ENCODE results near the gene FGF16. TPM values are rescaled to one million over a fixed set of nuclear protein-coding genes. Genes with fewer than 3 reads are reported as not detected.

FGF16 gene
- total and polyA plus RNA-seq, 2 experiments from 2014 or later = 17.9 to 22.5 TPM

- Histone ChIP-seq H3K4me3 (no peak overlapping the region), H3K27me3 (no peaks in the 10 kb centered on the region), H3K4me1 (ENCODE audit: low read depth) (no peaks in the 10 kb centered on the region), H3K9me3 (ENCODE audit: low read depth) (no peaks in the 10 kb centered on the region), H3K36me3 (no peaks in the 10 kb centered on the region), H3K27ac (no peak overlapping the region)
- no peak for DNase-seq (ENCODE audit: low read depth in 1 of 2, low spot score in 1 of 2)
- TF ChIP-seq, protein P1, sequence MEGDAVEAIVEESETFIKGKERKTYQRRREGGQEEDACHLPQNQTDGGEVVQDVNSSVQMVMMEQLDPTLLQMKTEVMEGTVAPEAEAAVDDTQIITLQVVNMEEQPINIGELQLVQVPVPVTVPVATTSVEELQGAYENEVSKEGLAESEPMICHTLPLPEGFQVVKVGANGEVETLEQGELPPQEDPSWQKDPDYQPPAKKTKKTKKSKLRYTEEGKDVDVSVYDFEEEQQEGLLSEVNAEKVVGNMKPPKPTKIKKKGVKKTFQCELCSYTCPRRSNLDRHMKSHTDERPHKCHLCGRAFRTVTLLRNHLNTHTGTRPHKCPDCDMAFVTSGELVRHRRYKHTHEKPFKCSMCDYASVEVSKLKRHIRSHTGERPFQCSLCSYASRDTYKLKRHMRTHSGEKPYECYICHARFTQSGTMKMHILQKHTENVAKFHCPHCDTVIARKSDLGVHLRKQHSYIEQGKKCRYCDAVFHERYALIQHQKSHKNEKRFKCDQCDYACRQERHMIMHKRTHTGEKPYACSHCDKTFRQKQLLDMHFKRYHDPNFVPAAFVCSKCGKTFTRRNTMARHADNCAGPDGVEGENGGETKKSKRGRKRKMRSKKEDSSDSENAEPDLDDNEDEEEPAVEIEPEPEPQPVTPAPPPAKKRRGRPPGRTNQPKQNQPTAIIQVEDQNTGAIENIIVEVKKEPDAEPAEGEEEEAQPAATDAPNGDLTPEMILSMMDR (IDR thresholded peaks at IDR 0.05; ENCODE audit: low read depth, low read length) = no peak
These were observed 31.3 kb upstream of the FGF16 start for GRCh38 chrX:77415882-77416281.

GRCh38 chrX:77422891-77423648, 24.1 kb upstream of the FGF16 start:
- DNase-seq (ENCODE audit: low read depth in 1 of 2, low spot score in 1 of 2) = no peak
- H3K4me3 ChIP-seq = no peak overlapping the region
- H3K4me1 ChIP-seq (ENCODE audit: low read depth) = peaks cover 9% of the 10 kb centered on the region
- no peaks in the 10 kb centered on the region for H3K9me3 ChIP-seq (ENCODE audit: low read depth)
- no peaks in the 10 kb centered on the region for H3K36me3 ChIP-seq
- no peaks in the 10 kb centered on the region for H3K27me3 ChIP-seq
- TF ChIP-seq, protein P1 (IDR thresholded peaks at IDR 0.05; ENCODE audit: low read depth, low read length) = no peak
- H3K27ac ChIP-seq = no peak overlapping the region

- TF ChIP-seq, protein P1 (IDR thresholded peaks at IDR 0.05; ENCODE audit: low read depth, low read length) = no peak
- Histone ChIP-seq H3K9me3 (ENCODE audit: low read depth) (no peaks in the 10 kb centered on the region), H3K4me1 (ENCODE audit: low read depth) (peaks cover 5% of the 10 kb centered on the region), H3K27me3 (no peaks in the 10 kb centered on the region), H3K27ac (no peak overlapping the region), H3K4me3 (no peak overlapping the region), H3K36me3 (no peaks in the 10 kb centered on the region)
- peak in 1 of 2 donors; percentile 49 for DNase-seq (ENCODE audit: low read depth in 1 of 2, low spot score in 1 of 2)
These were observed 20.4 kb upstream of the FGF16 start for GRCh38 chrX:77426811-77427210.

GRCh38 chrX:77427611-77428010, 19.6 kb upstream of the FGF16 start:
- H3K4me3 ChIP-seq = no peak overlapping the region

GRCh38 chrX:77428551-77428950, 18.6 kb upstream of the FGF16 start:
- DNase-seq (ENCODE audit: low read depth in 1 of 2, low spot score in 1 of 2) = no peak
- Histone ChIP-seq H3K27ac (no peak overlapping the region), H3K4me3 (no peak overlapping the region)

More at GRCh38 chrX:77427611-77428010, 19.6 kb upstream of the FGF16 start:
- H3K4me1 ChIP-seq (ENCODE audit: low read depth) = no peaks in the 10 kb centered on the region
- no peaks in the 10 kb centered on the region for H3K9me3 ChIP-seq (ENCODE audit: low read depth)
- DNase-seq (ENCODE audit: low read depth in 1 of 2, low spot score in 1 of 2) = no peak
- TF ChIP-seq, protein P1 (IDR thresholded peaks at IDR 0.05; ENCODE audit: low read depth, low read length) = no peak
- H3K36me3 ChIP-seq = no peaks in the 10 kb centered on the region
- H3K27ac ChIP-seq = no peak overlapping the region
- no peaks in the 10 kb centered on the region for H3K27me3 ChIP-seq

More at GRCh38 chrX:77428551-77428950, 18.6 kb upstream of the FGF16 start:
- H3K4me1 ChIP-seq (ENCODE audit: low read depth) = no peaks in the 10 kb centered on the region
- H3K9me3 ChIP-seq (ENCODE audit: low read depth) = no peaks in the 10 kb centered on the region
- TF ChIP-seq, protein P1 (IDR thresholded peaks at IDR 0.05; ENCODE audit: low read depth, low read length) = no peak
- H3K27me3 ChIP-seq = no peaks in the 10 kb centered on the region
- H3K36me3 ChIP-seq = no peaks in the 10 kb centered on the region
